ENCODE results near the gene DIO2. TPM values are rescaled to one million over a fixed set of nuclear protein-coding genes. Genes with fewer than 3 reads are reported as not detected.

Gene DIO2
- total RNA-seq (2021; ENCODE audit: unreplicated experiment): 0.05 TPM
- 0.10 TPM for polyA plus RNA-seq (2012; ENCODE audit: insufficient read length)
- percentile 12 among the genes with signal in this experiment for Bru-seq, nascent RNA
- BruChase-seq, experiment 1, labeled RNA remaining after a 2-hour chase: percentile 20 among the genes with signal in this experiment
- BruChase-seq, experiment 2, labeled RNA remaining after a 6-hour chase: percentile 13 among the genes with signal in this experiment
- long read RNA-seq: 0 reads

GRCh38 chr14:80211153-80212022, at the start of gene DIO2:
Gene DIO2, minus strand, starts transcription at chr14:80211504. Its CDS starts 32 bp downstream, at chr14:80211472.
- ChIA-PET POLR2A (interaction anchor here (0.5 kb wide), 1 partner anchor 18 kb away, joined by 4 read pairs; no protein-coding TSS in a partner anchor), CTCF (interaction anchor here (0.6 kb wide), 1 partner anchor 10 kb away, joined by 7 read pairs; no protein-coding TSS in a partner anchor)
- ATAC-seq: no peak
- in situ Hi-C loops (cut with HindIII; ENCODE audit: low pct_unique_long_range_greater_than_20kb, low sequenced_read_pairs) (no loop called here), intact Hi-C loops (cut with micrococcal nuclease; ENCODE audit: unreplicated experiment) (loop anchor here (2.0 kb wide), 1 partner anchor 639 kb away; no protein-coding TSS in a partner anchor)
- H3K9me3 ChIP-seq (ENCODE audit: control insufficient read depth, insufficient read depth, low read depth, low read length): no peaks in the 10 kb centered on the region
- H3K4me1 ChIP-seq (ENCODE audit: control insufficient read depth, insufficient read depth, low read length): no peaks in the 10 kb centered on the region
- peak within 1 kb of the TSS; percentile 21 to 30; a peak in 3 of 4 replicates for H3K4me3 ChIP-seq (ENCODE audit: low read depth in 2 of 2, low read length in 2 of 2)
- TF ChIP-seq CTCF (IDR thresholded peaks at IDR 0.05) (no peak), TCF7L2 (IDR thresholded peaks at IDR 0.05; ENCODE audit: low read depth, low read length) (no peak), SIN3A (IDR thresholded peaks at IDR 0.05; ENCODE audit: borderline replicate concordance, insufficient read depth, low read depth, low read length) (no peak), POLR2AphosphoS5 (IDR thresholded peaks at IDR 0.05; ENCODE audit: low read depth, low read length) (no peak)
- TF ChIP-seq, protein P1, sequence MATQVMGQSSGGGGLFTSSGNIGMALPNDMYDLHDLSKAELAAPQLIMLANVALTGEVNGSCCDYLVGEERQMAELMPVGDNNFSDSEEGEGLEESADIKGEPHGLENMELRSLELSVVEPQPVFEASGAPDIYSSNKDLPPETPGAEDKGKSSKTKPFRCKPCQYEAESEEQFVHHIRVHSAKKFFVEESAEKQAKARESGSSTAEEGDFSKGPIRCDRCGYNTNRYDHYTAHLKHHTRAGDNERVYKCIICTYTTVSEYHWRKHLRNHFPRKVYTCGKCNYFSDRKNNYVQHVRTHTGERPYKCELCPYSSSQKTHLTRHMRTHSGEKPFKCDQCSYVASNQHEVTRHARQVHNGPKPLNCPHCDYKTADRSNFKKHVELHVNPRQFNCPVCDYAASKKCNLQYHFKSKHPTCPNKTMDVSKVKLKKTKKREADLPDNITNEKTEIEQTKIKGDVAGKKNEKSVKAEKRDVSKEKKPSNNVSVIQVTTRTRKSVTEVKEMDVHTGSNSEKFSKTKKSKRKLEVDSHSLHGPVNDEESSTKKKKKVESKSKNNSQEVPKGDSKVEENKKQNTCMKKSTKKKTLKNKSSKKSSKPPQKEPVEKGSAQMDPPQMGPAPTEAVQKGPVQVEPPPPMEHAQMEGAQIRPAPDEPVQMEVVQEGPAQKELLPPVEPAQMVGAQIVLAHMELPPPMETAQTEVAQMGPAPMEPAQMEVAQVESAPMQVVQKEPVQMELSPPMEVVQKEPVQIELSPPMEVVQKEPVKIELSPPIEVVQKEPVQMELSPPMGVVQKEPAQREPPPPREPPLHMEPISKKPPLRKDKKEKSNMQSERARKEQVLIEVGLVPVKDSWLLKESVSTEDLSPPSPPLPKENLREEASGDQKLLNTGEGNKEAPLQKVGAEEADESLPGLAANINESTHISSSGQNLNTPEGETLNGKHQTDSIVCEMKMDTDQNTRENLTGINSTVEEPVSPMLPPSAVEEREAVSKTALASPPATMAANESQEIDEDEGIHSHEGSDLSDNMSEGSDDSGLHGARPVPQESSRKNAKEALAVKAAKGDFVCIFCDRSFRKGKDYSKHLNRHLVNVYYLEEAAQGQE (IDR thresholded peaks at IDR 0.05; ENCODE audit: insufficient read depth in 1 of 2, low read depth in 2 of 2, low read length in 1 of 2): no peak
- no peaks in the 10 kb centered on the region for H3K27me3 ChIP-seq (ENCODE audit: control insufficient read depth, insufficient read depth, low read length)
- BruUV-seq (replicated peaks): no TSS peak
- no peak for DNase-seq (ENCODE audit: low read depth, low spot score)
- H3K27ac ChIP-seq (ENCODE audit: low read length): no peak within 1 kb of the TSS
- no peaks in the 10 kb centered on the region for H3K36me3 ChIP-seq (ENCODE audit: control insufficient read depth, insufficient read depth, low read length)

- in situ Hi-C loops (cut with HindIII; ENCODE audit: low pct_unique_long_range_greater_than_20kb, low sequenced_read_pairs) (no loop called here), intact Hi-C loops (cut with micrococcal nuclease; ENCODE audit: unreplicated experiment) (no loop called here)
- no peak for DNase-seq (ENCODE audit: low read depth, low spot score)
- TF ChIP-seq SIN3A (IDR thresholded peaks at IDR 0.05; ENCODE audit: borderline replicate concordance, insufficient read depth, low read depth, low read length) (no peak), POLR2AphosphoS5 (IDR thresholded peaks at IDR 0.05; ENCODE audit: low read depth, low read length) (no peak), CTCF (IDR thresholded peaks at IDR 0.05) (no peak), TCF7L2 (IDR thresholded peaks at IDR 0.05; ENCODE audit: low read depth, low read length) (no peak)
- TF ChIP-seq, protein P1 (IDR thresholded peaks at IDR 0.05; ENCODE audit: insufficient read depth in 1 of 2, low read depth in 2 of 2, low read length in 1 of 2): no peak
- BruUV-seq (replicated peaks): no TSS peak
- H3K36me3 ChIP-seq (ENCODE audit: control insufficient read depth, insufficient read depth, low read length): no peaks in the 10 kb centered on the region
- H3K4me3 ChIP-seq (ENCODE audit: low read depth in 2 of 2, low read length in 2 of 2): no peak overlapping the region
- ChIA-PET POLR2A (no interaction called here), CTCF (no interaction called here)
- H3K27ac ChIP-seq (ENCODE audit: low read length): no peak overlapping the region
- H3K9me3 ChIP-seq (ENCODE audit: control insufficient read depth, insufficient read depth, low read depth, low read length): no peaks in the 10 kb centered on the region
- H3K4me1 ChIP-seq (ENCODE audit: control insufficient read depth, insufficient read depth, low read length): no peaks in the 10 kb centered on the region
- ATAC-seq: no peak
- no peaks in the 10 kb centered on the region for H3K27me3 ChIP-seq (ENCODE audit: control insufficient read depth, insufficient read depth, low read length)
Measured at GRCh38 chr14:80260645-80261044, 49.3 kb upstream of the DIO2 start.

Data from Panc1 (cell line).